MG63 (cell line): Measurements from ENCODE around the gene PSMA7. TPM values are rescaled to one million over a fixed set of nuclear protein-coding genes. Genes with fewer than 3 reads are reported as not detected.

Experiments used
- DNase-seq: peaks from one replicate; pipeline ENCODE4 v3.0.0-alpha.2; 2020
- H3K27me3 ChIP-seq: fragments of 250-450 bp; sonication (Bioruptor Pico); 2 replicates; pipeline ENCODE4 v1.5.1; 2020; ENCODE audit warnings: mild to moderate bottlenecking, moderate library complexity
- H3K36me3 ChIP-seq: fragments of 250-450 bp; sonication (Bioruptor Pico); 2 replicates; pipeline ENCODE4 v1.5.1; 2020; ENCODE audit warnings: mild to moderate bottlenecking, moderate library complexity
- H3K4me3 ChIP-seq: fragments of 250-450 bp; sonication (Bioruptor Pico); 2 replicates; pipeline ENCODE4 v1.5.1; 2020; ENCODE audit warnings: mild to moderate bottlenecking, moderate library complexity
- H3K9me3 ChIP-seq: fragments of 250-450 bp; sonication (Bioruptor Pico); 2 replicates; pipeline ENCODE4 v1.5.1; 2020; ENCODE audit warnings: mild to moderate bottlenecking, moderate library complexity
- total RNA-seq: library from RNA; depleted of rRNA; stranded (reverse); fragments of >200 nt; shearing (Covaris generic); gene quantifications from 2 replicates; pipeline ENCODE4 v1.2.3, GENCODE V29; 2014; ENCODE audit warnings: low replicate concordance

PSMA7 gene
- total RNA-seq, 1 experiment from 2014 or later, result 1,085 TPM

GRCh38 chr20:62175711-62176110 lies 32.5 kb upstream of the PSMA7 start:
- H3K4me3 ChIP-seq, result no peak overlapping the region
- H3K9me3 ChIP-seq, result no peaks in the 10 kb centered on the region
- DNase-seq, result no peak
- peaks cover 28% of the 10 kb centered on the region for H3K36me3 ChIP-seq
- no peaks in the 10 kb centered on the region for H3K27me3 ChIP-seq

GRCh38 chr20:62174870-62175624 lies 31.9 kb upstream of the PSMA7 start:
- Histone ChIP-seq H3K4me3 (no peak overlapping the region), H3K36me3 (peaks cover 28% of the 10 kb centered on the region), H3K9me3 (no peaks in the 10 kb centered on the region), H3K27me3 (no peaks in the 10 kb centered on the region)
- DNase-seq, result no peak

GRCh38 chr20:62174021-62174804 lies 31.0 kb upstream of the PSMA7 start:
- no peaks in the 10 kb centered on the region for H3K27me3 ChIP-seq
- peaks cover 28% of the 10 kb centered on the region for H3K36me3 ChIP-seq
- H3K4me3 ChIP-seq, result no peak overlapping the region
- DNase-seq, result no peak
- H3K9me3 ChIP-seq, result no peaks in the 10 kb centered on the region

GRCh38 chr20:62172666-62173065 lies 29.5 kb upstream of the PSMA7 start:
- no peaks in the 10 kb centered on the region for H3K27me3 ChIP-seq
- H3K4me3 ChIP-seq, result no peak overlapping the region
- no peaks in the 10 kb centered on the region for H3K9me3 ChIP-seq
- no peak for DNase-seq
- peaks cover 33% of the 10 kb centered on the region for H3K36me3 ChIP-seq

- H3K27me3 ChIP-seq, result no peaks in the 10 kb centered on the region
- no peak overlapping the region for H3K4me3 ChIP-seq
- no peaks in the 10 kb centered on the region for H3K9me3 ChIP-seq
- no peak for DNase-seq
- H3K36me3 ChIP-seq, result peaks cover 38% of the 10 kb centered on the region
Measured at GRCh38 chr20:62171245-62171644, 28.1 kb upstream of the PSMA7 start.

GRCh38 chr20:62170536-62170935 lies 27.3 kb upstream of the PSMA7 start:
- Histone ChIP-seq H3K9me3 (no peaks in the 10 kb centered on the region), H3K36me3 (peaks cover 41% of the 10 kb centered on the region), H3K27me3 (no peaks in the 10 kb centered on the region), H3K4me3 (no peak overlapping the region)
- DNase-seq, result no peak

- peaks cover 42% of the 10 kb centered on the region for H3K36me3 ChIP-seq
- no peak for DNase-seq
- H3K9me3 ChIP-seq, result no peaks in the 10 kb centered on the region
- no peaks in the 10 kb centered on the region for H3K27me3 ChIP-seq
- H3K4me3 ChIP-seq, result no peak overlapping the region
Measured at GRCh38 chr20:62168890-62169435, 25.8 kb upstream of the PSMA7 start.

GRCh38 chr20:62168061-62168460 lies 24.9 kb upstream of the PSMA7 start:
- H3K36me3 ChIP-seq, result peaks cover 43% of the 10 kb centered on the region
- no peaks in the 10 kb centered on the region for H3K27me3 ChIP-seq
- H3K9me3 ChIP-seq, result no peaks in the 10 kb centered on the region
- DNase-seq, result no peak
- H3K4me3 ChIP-seq, result no peak overlapping the region

GRCh38 chr20:62167474-62167873 lies 24.3 kb upstream of the PSMA7 start:
- peaks cover 47% of the 10 kb centered on the region for H3K36me3 ChIP-seq
- H3K27me3 ChIP-seq, result no peaks in the 10 kb centered on the region
- no peaks in the 10 kb centered on the region for H3K9me3 ChIP-seq
- no peak for DNase-seq
- no peak overlapping the region for H3K4me3 ChIP-seq

- Histone ChIP-seq H3K4me3 (no peak overlapping the region), H3K9me3 (no peaks in the 10 kb centered on the region), H3K36me3 (peaks cover 50% of the 10 kb centered on the region), H3K27me3 (no peaks in the 10 kb centered on the region)
- no peak for DNase-seq
Measured at GRCh38 chr20:62165762-62166399, 22.7 kb upstream of the PSMA7 start.

- no peak overlapping the region for H3K4me3 ChIP-seq
- H3K36me3 ChIP-seq, result peaks cover 54% of the 10 kb centered on the region
- no peaks in the 10 kb centered on the region for H3K9me3 ChIP-seq
- no peaks in the 10 kb centered on the region for H3K27me3 ChIP-seq
- no peak for DNase-seq
Measured at GRCh38 chr20:62164879-62165761, 21.9 kb upstream of the PSMA7 start.

GRCh38 chr20:62163986-62164762 lies 21.0 kb upstream of the PSMA7 start:
- no peak overlapping the region for H3K4me3 ChIP-seq
- no peaks in the 10 kb centered on the region for H3K27me3 ChIP-seq
- no peak for DNase-seq
- peaks cover 59% of the 10 kb centered on the region for H3K36me3 ChIP-seq
- H3K9me3 ChIP-seq, result no peaks in the 10 kb centered on the region

- H3K27me3 ChIP-seq, result no peaks in the 10 kb centered on the region
- H3K36me3 ChIP-seq, result peaks cover 60% of the 10 kb centered on the region
Measured at GRCh38 chr20:62163485-62163865, 20.3 kb upstream of the PSMA7 start.

GRCh38 chr20:62162765-62163484 lies 19.7 kb upstream of the PSMA7 start:
- no peak overlapping the region for H3K4me3 ChIP-seq
- no peak for DNase-seq
- H3K9me3 ChIP-seq, result no peaks in the 10 kb centered on the region

More at GRCh38 chr20:62163485-62163865, 20.3 kb upstream of the PSMA7 start:
- no peaks in the 10 kb centered on the region for H3K9me3 ChIP-seq
- no peak overlapping the region for H3K4me3 ChIP-seq
- no peak for DNase-seq

GRCh38 chr20:62161347-62161746 lies 18.2 kb upstream of the PSMA7 start:
- H3K36me3 ChIP-seq, result peaks cover 56% of the 10 kb centered on the region
- DNase-seq, result peak; percentile 72
- H3K9me3 ChIP-seq, result no peaks in the 10 kb centered on the region
- H3K27me3 ChIP-seq, result no peaks in the 10 kb centered on the region
- H3K4me3 ChIP-seq, result no peak overlapping the region

More at GRCh38 chr20:62162765-62163484, 19.7 kb upstream of the PSMA7 start:
- Histone ChIP-seq H3K27me3 (no peaks in the 10 kb centered on the region), H3K36me3 (peaks cover 57% of the 10 kb centered on the region)
